ENCODE results near the gene AAMP.
"Not testable (repeated sequence)": the region's sequence is repeated elsewhere in the genome, so short reads cannot be mapped to it uniquely, and the experiment has no call there.

Gene AAMP

GRCh38 chr2:218313356-218313755 lies 43.4 kb upstream of the AAMP start:
- Histone ChIP-seq H3K27ac (no peak overlapping the region), H3K36me3 (no peaks in the 10 kb centered on the region), H3K4me1 (no peaks in the 10 kb centered on the region), H3K27me3 (no peaks in the 10 kb centered on the region), H3K4me3 (no peak overlapping the region), H3K9me3 (no peaks in the 10 kb centered on the region)
- TF ChIP-seq CTCF (IDR thresholded peaks at IDR 0.05) = no peak
- intact Hi-C loops (cut with DNase I; ENCODE audit: low total_unique reads) = no loop called here
- DNase-seq = no peak

- no peaks in the 10 kb centered on the region for H3K36me3 ChIP-seq
- no peak for TF ChIP-seq CTCF (IDR thresholded peaks at IDR 0.05)
- H3K27ac ChIP-seq = no peak overlapping the region
- H3K4me3 ChIP-seq = no peak overlapping the region
- DNase-seq = no peak
- intact Hi-C loops (cut with DNase I; ENCODE audit: low total_unique reads) = no loop called here
- no peaks in the 10 kb centered on the region for H3K4me1 ChIP-seq
- H3K9me3 ChIP-seq = no peaks in the 10 kb centered on the region
- H3K27me3 ChIP-seq = no peaks in the 10 kb centered on the region
Measured at GRCh38 chr2:218312267-218312756, 42.4 kb upstream of the AAMP start.

- intact Hi-C loops (cut with DNase I; ENCODE audit: low total_unique reads); H3K27ac ChIP-seq; DNase-seq; H3K4me1 ChIP-seq; H3K36me3 ChIP-seq; H3K4me3 ChIP-seq; H3K27me3 ChIP-seq; H3K9me3 ChIP-seq: not testable (repeated sequence)
Measured at GRCh38 chr2:218311541-218312266, 41.8 kb upstream of the AAMP start.

GRCh38 chr2:218310853-218311540 lies 41.1 kb upstream of the AAMP start:
- no peaks in the 10 kb centered on the region for H3K4me1 ChIP-seq
- no peaks in the 10 kb centered on the region for H3K9me3 ChIP-seq
- TF ChIP-seq CTCF (IDR thresholded peaks at IDR 0.05) = no peak
- no peak overlapping the region for H3K4me3 ChIP-seq
- H3K27ac ChIP-seq = no peak overlapping the region
- H3K27me3 ChIP-seq = no peaks in the 10 kb centered on the region
- no peaks in the 10 kb centered on the region for H3K36me3 ChIP-seq
- intact Hi-C loops (cut with DNase I; ENCODE audit: low total_unique reads) = no loop called here
- no peak for DNase-seq

GRCh38 chr2:218307415-218308090 lies 37.6 kb upstream of the AAMP start:
- Histone ChIP-seq H3K4me1 (no peaks in the 10 kb centered on the region), H3K9me3 (no peaks in the 10 kb centered on the region), H3K36me3 (no peaks in the 10 kb centered on the region), H3K4me3 (no peak overlapping the region), H3K27ac (no peak overlapping the region), H3K27me3 (no peaks in the 10 kb centered on the region)
- no peak for TF ChIP-seq CTCF (IDR thresholded peaks at IDR 0.05)
- intact Hi-C loops (cut with DNase I; ENCODE audit: low total_unique reads) = no loop called here
- DNase-seq = no peak

All from tibial artery (tissue), 4 donors.